ENCODE results near the gene SPIN3. TPM values are rescaled to one million over a fixed set of nuclear protein-coding genes. Genes with fewer than 3 reads are reported as not detected.
A peak's percentile ranks its signal among the peaks of the same experiment; 100 is the strongest.
"Not testable (repeated sequence)": the region's sequence is repeated elsewhere in the genome, so short reads cannot be mapped to it uniquely, and the experiment has no call there.

The SPIN3 gene
- total RNA-seq (1 to 10 TPM; 1.6 to 6.0 (median 3.9) TPM), polyA plus RNA-seq (1 to 10 TPM; 2.5 to 2.9 TPM)
- long read RNA-seq, donor 1, full-length matches to known transcripts: 8 of 8 reads
- long read RNA-seq, donor 1, partial matches to known transcripts: 0 of 8 reads
- long read RNA-seq, donor 1, other reads (novel, unspliced or antisense): 0 of 8 reads
- long read RNA-seq, donor 2, full-length matches to known transcripts: 12 of 13 reads
- long read RNA-seq, donor 2, partial matches to known transcripts: 1 of 13 reads
- long read RNA-seq, donor 2, other reads (novel, unspliced or antisense): 0 of 13 reads
- long read RNA-seq, donor 3, full-length matches to known transcripts: 5 of 6 reads
- long read RNA-seq, donor 3, partial matches to known transcripts: 0 of 6 reads
- long read RNA-seq, donor 3, other reads (novel, unspliced or antisense): 1 of 6 reads

GRCh38 chrX:56995271-56995994, at the start of gene SPIN3:
Gene SPIN3 (minus strand): TSS chrX:56995541. CDS start chrX:56994947, 594 bp downstream.
- WGBS, 4 donors: 1 to 42% (median 16%) methylated on average over 28 to 39 of the region's 39 CpGs
- ATAC-seq: peak; percentile 85 to 99 (median 99)

DNA sequence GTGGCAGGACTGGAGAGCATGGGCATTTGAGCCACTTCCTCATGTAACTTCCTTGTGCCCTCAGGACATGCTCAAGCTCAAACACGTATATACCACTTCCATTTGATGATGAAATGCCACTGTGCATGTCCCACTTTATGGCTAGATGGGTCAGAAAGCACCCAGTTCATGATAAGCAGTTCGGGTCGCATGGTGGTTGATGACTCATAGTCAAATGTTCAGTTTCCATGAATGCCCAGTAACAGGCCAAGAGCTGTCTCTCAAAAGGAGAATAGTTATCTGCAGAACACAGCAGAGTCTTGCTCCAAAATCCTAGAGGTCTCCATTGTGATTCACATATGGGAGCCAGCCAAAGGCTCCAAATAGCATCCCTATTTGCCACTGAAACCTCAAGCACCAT, 48.9 kb upstream of the SPIN3 start:
- Histone ChIP-seq H3K9me3 (no peaks in the 10 kb centered on the region), H3K27me3 (peaks cover 0 to 39% (median 0%) of the 10 kb centered on the region in 9 donors), H3K36me3 (no peaks in the 10 kb centered on the region), H3K4me1 (no peaks in the 10 kb centered on the region), H3K27ac (no peak overlapping the region), H3K4me3 (no peak overlapping the region)
- intact Hi-C loops (cut with DNase I): no loop called here
- ATAC-seq (no peak), DNase-seq (no peak)
- WGBS, 4 donors: 59 to 77% (median 69%) methylated on average over 3 of the region's 3 CpGs
- TF ChIP-seq, protein P1, sequence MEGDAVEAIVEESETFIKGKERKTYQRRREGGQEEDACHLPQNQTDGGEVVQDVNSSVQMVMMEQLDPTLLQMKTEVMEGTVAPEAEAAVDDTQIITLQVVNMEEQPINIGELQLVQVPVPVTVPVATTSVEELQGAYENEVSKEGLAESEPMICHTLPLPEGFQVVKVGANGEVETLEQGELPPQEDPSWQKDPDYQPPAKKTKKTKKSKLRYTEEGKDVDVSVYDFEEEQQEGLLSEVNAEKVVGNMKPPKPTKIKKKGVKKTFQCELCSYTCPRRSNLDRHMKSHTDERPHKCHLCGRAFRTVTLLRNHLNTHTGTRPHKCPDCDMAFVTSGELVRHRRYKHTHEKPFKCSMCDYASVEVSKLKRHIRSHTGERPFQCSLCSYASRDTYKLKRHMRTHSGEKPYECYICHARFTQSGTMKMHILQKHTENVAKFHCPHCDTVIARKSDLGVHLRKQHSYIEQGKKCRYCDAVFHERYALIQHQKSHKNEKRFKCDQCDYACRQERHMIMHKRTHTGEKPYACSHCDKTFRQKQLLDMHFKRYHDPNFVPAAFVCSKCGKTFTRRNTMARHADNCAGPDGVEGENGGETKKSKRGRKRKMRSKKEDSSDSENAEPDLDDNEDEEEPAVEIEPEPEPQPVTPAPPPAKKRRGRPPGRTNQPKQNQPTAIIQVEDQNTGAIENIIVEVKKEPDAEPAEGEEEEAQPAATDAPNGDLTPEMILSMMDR (IDR thresholded peaks at IDR 0.05): no peak
- TF ChIP-seq POLR2A (IDR thresholded peaks at IDR 0.05): no peak

More at GRCh38 chrX:56995271-56995994, at the start of gene SPIN3:
- Histone ChIP-seq H3K27ac (peak within 1 kb of the TSS; percentile 24 to 72 (median 60)), H3K4me3 (peak within 1 kb of the TSS; percentile 32 to 88 (median 68)), H3K4me1 (peaks cover 0 to 5% (median 0%) of the 10 kb centered on the region in 12 donors), H3K27me3 (peaks cover 0 to 21% (median 0%) of the 10 kb centered on the region in 9 donors), H3K36me3 (peaks cover 0 to 9% (median 0%) of the 10 kb centered on the region in 9 donors), H3K9me3 (no peaks in the 10 kb centered on the region)
- peak; percentile 77 to 86 (median 83) for DNase-seq
- intact Hi-C loops (cut with DNase I): no loop called here
- TF ChIP-seq, protein P1 (IDR thresholded peaks at IDR 0.05): no peak
- TF ChIP-seq POLR2A (IDR thresholded peaks at IDR 0.05): peak in 1 of 2 donors; percentile 51

- DNase-seq; H3K36me3 ChIP-seq; H3K4me3 ChIP-seq; intact Hi-C loops (cut with DNase I); ATAC-seq; H3K27ac ChIP-seq; H3K4me1 ChIP-seq; H3K9me3 ChIP-seq: not testable (repeated sequence)
- peaks cover 0 to 24% (median 0%) of the 10 kb centered on the region in 9 donors for H3K27me3 ChIP-seq
- WGBS, 4 donors: 65 to 82% (median 75%) methylated on average over 6 to 7 of the region's 7 CpGs
Observed at GRCh38 chrX:57037265-57037664, 41.9 kb upstream of the SPIN3 start.

DNA sequence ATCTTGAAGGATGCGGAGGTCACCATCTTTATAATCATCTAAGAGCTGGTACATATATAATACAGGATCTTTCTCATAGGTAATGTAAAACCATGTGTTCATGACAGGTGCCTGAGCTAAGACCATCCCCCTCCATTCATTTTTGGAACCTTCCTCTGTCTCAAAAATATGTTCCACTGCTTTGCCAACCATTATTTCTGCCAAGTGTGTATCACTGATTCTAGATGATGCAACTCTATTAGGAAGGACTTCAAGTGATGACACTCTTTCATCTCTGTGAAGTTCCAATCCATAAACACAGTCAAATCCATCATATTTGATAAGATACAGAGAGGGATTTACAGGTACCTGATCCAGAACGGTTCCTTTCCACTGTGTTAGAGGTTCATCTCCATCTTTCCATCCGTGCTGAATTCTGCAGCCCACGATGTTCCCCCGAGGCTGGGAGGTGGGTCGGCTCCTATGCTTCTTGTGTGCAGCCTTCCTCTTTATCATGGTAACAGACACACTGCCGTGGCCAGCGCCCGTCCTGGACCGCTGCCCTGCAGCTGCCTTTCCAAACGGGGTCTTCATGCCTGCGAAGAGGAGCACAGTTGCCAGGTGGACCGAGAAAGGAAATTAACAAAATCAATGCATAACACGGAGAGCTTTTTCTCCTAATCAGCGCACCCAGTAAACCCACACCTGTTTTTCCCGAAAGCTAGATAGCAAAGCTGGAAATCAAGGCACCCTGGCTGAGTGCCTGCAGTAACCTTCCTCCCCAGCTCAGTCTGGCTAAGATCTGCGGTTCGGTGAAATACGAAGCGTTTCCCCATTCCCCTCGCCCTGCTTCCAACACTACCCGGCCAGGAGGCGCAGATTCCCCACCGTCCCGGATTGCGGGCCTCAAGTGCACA, 718 bp downstream of the SPIN3 start:
- WGBS, 4 donors: 12 to 38% (median 24%) methylated on average over 26 of the region's 26 CpGs

More for the DNA sequence above, 718 bp downstream of the SPIN3 start:
- peak overlapping the region; percentile 32 to 88 (median 68) for H3K4me3 ChIP-seq
- no peaks in the 10 kb centered on the region for H3K9me3 ChIP-seq
- intact Hi-C loops (cut with DNase I): no loop called here
- ATAC-seq (peak in 3 of 4 donors; percentile 19 to 55 (median 24)), DNase-seq (peak in 3 of 5 donors; percentile 12 to 38 (median 23))
- peak overlapping the region; percentile 24 to 72 (median 60) for H3K27ac ChIP-seq
- peaks cover 0 to 9% (median 0%) of the 10 kb centered on the region in 9 donors for H3K36me3 ChIP-seq
- H3K27me3 ChIP-seq: peaks cover 0 to 17% (median 0%) of the 10 kb centered on the region in 9 donors
- TF ChIP-seq POLR2A (IDR thresholded peaks at IDR 0.05): no peak
- TF ChIP-seq, protein P1 (IDR thresholded peaks at IDR 0.05): no peak
- peaks cover 0 to 5% (median 0%) of the 10 kb centered on the region in 12 donors for H3K4me1 ChIP-seq
